ENCODE measurements around the gene AGR2. TPM values are rescaled to one million over a fixed set of nuclear protein-coding genes. Genes with fewer than 3 reads are reported as not detected.
A peak's percentile ranks its signal among the peaks of the same experiment; 100 is the strongest.

The AGR2 gene
- polyA plus RNA-seq, 3 donors = not detected

DNA sequence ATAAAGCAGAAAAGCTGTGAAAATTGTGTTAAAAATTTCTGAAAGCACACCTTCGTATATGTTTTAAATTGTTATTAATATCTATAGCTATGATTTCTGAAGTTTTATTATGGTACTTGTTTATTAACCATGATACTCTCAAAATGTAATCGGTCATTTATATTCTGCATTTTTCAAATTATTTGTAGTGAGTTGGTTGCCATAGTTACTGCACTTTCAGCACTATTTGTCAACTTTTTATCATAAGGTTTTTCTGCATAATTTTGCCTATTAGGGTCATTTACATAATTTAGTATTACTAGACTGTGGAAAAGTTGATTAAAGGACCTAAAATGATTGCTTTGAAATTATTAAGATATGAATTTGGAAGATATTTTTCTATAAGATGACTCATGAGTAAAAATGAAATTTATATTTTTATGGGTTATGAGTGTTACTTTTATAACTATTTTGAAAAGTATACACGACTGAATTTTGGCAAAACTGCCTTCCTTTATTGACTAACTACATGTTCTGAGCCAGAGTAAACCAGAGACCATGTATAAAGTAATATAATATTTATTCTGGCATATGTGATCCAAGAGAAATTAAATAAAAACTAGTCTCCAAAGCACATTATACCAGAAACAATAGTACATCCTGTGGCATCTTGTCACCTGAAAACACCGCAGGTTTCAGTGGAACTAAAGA is 7.9 kb upstream of the AGR2 start:
- no peaks in the 10 kb centered on the region for H3K36me3 ChIP-seq (replicated peaks in 1 of 2; ENCODE audit: control insufficient read depth in 1 of 2, insufficient read depth in 2 of 2, low read length in 2 of 2)
- H3K79me2 ChIP-seq (ENCODE audit: insufficient read depth, low read length) = no peaks in the 10 kb centered on the region
- H3K36me3 Mint-ChIP-seq = no peaks in the 10 kb centered on the region
- no CpG with 5 or more reads among the region's 4 CpGs for WGBS (ENCODE audit: insufficient coverage)
- H3K27me3 Mint-ChIP-seq (ENCODE audit: low read depth in 3 of 3) = no peaks in the 10 kb centered on the region
- H4K20me1 ChIP-seq (ENCODE audit: insufficient read depth, low read length) = no peaks in the 10 kb centered on the region
- H3K4me1 Mint-ChIP-seq = peaks cover 34% of the 10 kb centered on the region
- peaks cover 22 to 43% of the 10 kb centered on the region in 2 donors for H3K4me1 ChIP-seq (ENCODE audit: control insufficient read depth in 1 of 2, insufficient read depth in 2 of 2, low read length in 2 of 2)
- H3K9me3 ChIP-seq (replicated peaks in 1 of 2; ENCODE audit: control insufficient read depth in 1 of 2, insufficient read depth in 1 of 2, low read length in 2 of 2) = no peaks in the 10 kb centered on the region
- no peak overlapping the region for H3K4me3 ChIP-seq (replicated peaks in 1 of 3; ENCODE audit: low read depth in 2 of 3, low read length in 3 of 3)
- H2AFZ ChIP-seq (ENCODE audit: insufficient read depth, low read depth, low read length, poor library complexity, severe bottlenecking) = no peak overlapping the region
- H3K4me2 ChIP-seq (replicated peaks; ENCODE audit: extremely low read depth, low read length, poor library complexity, severe bottlenecking) = peak overlapping the region; percentile 42
- no peak overlapping the region for H3K9ac ChIP-seq (ENCODE audit: insufficient read depth, low read length, poor library complexity, severe bottlenecking)
- no peaks in the 10 kb centered on the region for H3K9me3 Mint-ChIP-seq
- no peak for DNase-seq
- H3K27me3 ChIP-seq (ENCODE audit: control insufficient read depth in 2 of 2, insufficient read depth in 2 of 2, low read length in 2 of 2) = no peaks in the 10 kb centered on the region
- H3K4me3 Mint-ChIP-seq = no peak overlapping the region
- intact Hi-C loops (cut with micrococcal nuclease) = no loop called here
- peak overlapping the region in 1 of 2 donors; percentile 52 for H3K27ac ChIP-seq (ENCODE audit: low read depth in 1 of 2, low read length in 2 of 2)
- no peak for TF ChIP-seq CTCF (IDR thresholded peaks at IDR 0.05)
- peak overlapping the region in 2 of 7 donors; percentile 27 to 53 for H3K27ac Mint-ChIP-seq

GRCh38 chr7:16811551-16811950 is 6.8 kb upstream of the AGR2 start:
- no peak overlapping the region for H3K4me2 ChIP-seq (replicated peaks; ENCODE audit: extremely low read depth, low read length, poor library complexity, severe bottlenecking)
- Mint-ChIP-seq H3K27ac (peak overlapping the region in 1 of 7 donors; percentile 46), H3K36me3 (no peaks in the 10 kb centered on the region), H3K27me3 (ENCODE audit: low read depth in 3 of 3) (no peaks in the 10 kb centered on the region), H3K9me3 (no peaks in the 10 kb centered on the region), H3K4me3 (no peak overlapping the region), H3K4me1 (peaks cover 24% of the 10 kb centered on the region)
- no peak overlapping the region for H3K27ac ChIP-seq (ENCODE audit: low read depth in 1 of 2, low read length in 2 of 2)
- TF ChIP-seq CTCF (IDR thresholded peaks at IDR 0.05) = no peak
- no peaks in the 10 kb centered on the region for H3K79me2 ChIP-seq (ENCODE audit: insufficient read depth, low read length)
- H3K27me3 ChIP-seq (ENCODE audit: control insufficient read depth in 2 of 2, insufficient read depth in 2 of 2, low read length in 2 of 2) = no peaks in the 10 kb centered on the region
- no peak overlapping the region for H3K4me3 ChIP-seq (replicated peaks in 1 of 3; ENCODE audit: low read depth in 2 of 3, low read length in 3 of 3)
- H4K20me1 ChIP-seq (ENCODE audit: insufficient read depth, low read length) = no peaks in the 10 kb centered on the region
- intact Hi-C loops (cut with micrococcal nuclease) = no loop called here
- H3K9me3 ChIP-seq (replicated peaks in 1 of 2; ENCODE audit: control insufficient read depth in 1 of 2, insufficient read depth in 1 of 2, low read length in 2 of 2) = no peaks in the 10 kb centered on the region
- no CpG with 5 or more reads among the region's 2 CpGs for WGBS (ENCODE audit: insufficient coverage)
- no peak overlapping the region for H2AFZ ChIP-seq (ENCODE audit: insufficient read depth, low read depth, low read length, poor library complexity, severe bottlenecking)
- peaks cover 18 to 32% of the 10 kb centered on the region in 2 donors for H3K4me1 ChIP-seq (ENCODE audit: control insufficient read depth in 1 of 2, insufficient read depth in 2 of 2, low read length in 2 of 2)
- DNase-seq = peak in 2 of 3 donors; percentile 10 to 50
- H3K36me3 ChIP-seq (replicated peaks in 1 of 2; ENCODE audit: control insufficient read depth in 1 of 2, insufficient read depth in 2 of 2, low read length in 2 of 2) = no peaks in the 10 kb centered on the region
- H3K9ac ChIP-seq (ENCODE audit: insufficient read depth, low read length, poor library complexity, severe bottlenecking) = no peak overlapping the region
